ENCODE measurements around the gene PTPN13. TPM values are rescaled to one million over a fixed set of nuclear protein-coding genes. Genes with fewer than 3 reads are reported as not detected.
A peak's percentile ranks its signal among the peaks of the same experiment; 100 is the strongest.

PTPN13 gene
- total RNA-seq, 1 donor from 2014 or later = 244 TPM

DNA sequence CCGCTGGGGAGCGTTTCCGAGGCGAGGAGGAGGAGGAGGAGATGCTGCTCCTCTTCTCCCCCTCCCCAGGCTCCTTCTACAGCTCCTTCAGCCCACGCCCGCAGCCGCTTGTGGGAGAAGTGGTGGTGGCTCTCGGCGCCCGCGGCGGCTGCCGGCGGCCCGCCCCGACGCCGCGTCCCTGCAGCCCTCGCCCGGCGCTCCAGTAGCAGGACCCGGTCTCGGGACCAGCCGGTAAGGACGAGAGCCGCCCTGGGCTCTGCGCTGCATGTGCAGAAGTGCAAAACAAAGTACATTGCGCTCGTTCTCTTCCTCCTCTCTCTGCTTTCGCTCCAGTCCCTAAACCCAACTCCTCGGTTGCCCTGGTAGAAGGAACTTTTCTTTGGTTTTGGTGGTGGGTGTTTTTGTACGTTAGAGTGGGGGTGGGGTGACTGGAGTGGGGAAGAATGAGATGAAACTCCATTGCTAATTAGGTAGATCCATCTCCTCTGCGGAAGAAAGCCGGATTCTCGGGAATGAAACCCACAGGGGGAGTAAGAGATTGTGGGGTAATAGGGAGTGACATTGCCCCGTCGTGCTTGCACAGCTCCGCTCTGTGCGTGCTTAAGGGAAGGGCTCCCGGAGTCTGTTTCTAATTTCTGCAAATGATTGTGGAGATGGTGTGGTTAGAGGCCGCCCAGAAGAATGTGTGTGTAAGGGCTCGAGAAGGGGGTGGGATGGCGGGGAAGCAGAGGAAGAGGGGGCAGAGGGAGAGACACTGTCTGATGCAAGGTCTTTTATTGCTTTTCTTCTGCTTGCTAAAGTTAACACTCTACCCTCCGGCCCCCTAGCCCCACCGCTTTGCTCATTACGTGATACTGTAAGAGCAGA lies 677 bp downstream of the PTPN13 start:
- Mint-ChIP-seq H3K9me3 (no peaks in the 10 kb centered on the region), H3K27ac (peak overlapping the region; percentile 98), H3K27me3 (ENCODE audit: insufficient read depth, low read depth) (peaks cover 4% of the 10 kb centered on the region), H3K4me3 (peak overlapping the region; percentile 100), H3K36me3 (peaks cover 3% of the 10 kb centered on the region), H3K4me1 (peaks cover 36% of the 10 kb centered on the region)
- Histone ChIP-seq H3K27me3 (no peaks in the 10 kb centered on the region), H3K9ac (peak overlapping the region; percentile 53), H3K36me3 (no peaks in the 10 kb centered on the region), H4K20me1 (ENCODE audit: low read depth) (peaks cover 51% of the 10 kb centered on the region), H3K79me2 (ENCODE audit: low read depth) (peaks cover 95% of the 10 kb centered on the region), H3K27ac (peak overlapping the region; percentile 81), H3F3A (ENCODE audit: low read depth) (peaks cover 41% of the 10 kb centered on the region), H3K9me3 (ENCODE audit: low read depth) (no peaks in the 10 kb centered on the region), H3K4me3 (peak overlapping the region; percentile 91), H3K4me2 (peak overlapping the region; percentile 85), H2AFZ (replicated peaks) (peak overlapping the region; percentile 5), H3K4me1 (peaks cover 39% of the 10 kb centered on the region)
- peak; percentile 78 for DNase-seq (ENCODE audit: low spot score)
- no peak for TF ChIP-seq EZH2phosphoT487 (IDR thresholded peaks at IDR 0.05)
- TF ChIP-seq, protein P1, sequence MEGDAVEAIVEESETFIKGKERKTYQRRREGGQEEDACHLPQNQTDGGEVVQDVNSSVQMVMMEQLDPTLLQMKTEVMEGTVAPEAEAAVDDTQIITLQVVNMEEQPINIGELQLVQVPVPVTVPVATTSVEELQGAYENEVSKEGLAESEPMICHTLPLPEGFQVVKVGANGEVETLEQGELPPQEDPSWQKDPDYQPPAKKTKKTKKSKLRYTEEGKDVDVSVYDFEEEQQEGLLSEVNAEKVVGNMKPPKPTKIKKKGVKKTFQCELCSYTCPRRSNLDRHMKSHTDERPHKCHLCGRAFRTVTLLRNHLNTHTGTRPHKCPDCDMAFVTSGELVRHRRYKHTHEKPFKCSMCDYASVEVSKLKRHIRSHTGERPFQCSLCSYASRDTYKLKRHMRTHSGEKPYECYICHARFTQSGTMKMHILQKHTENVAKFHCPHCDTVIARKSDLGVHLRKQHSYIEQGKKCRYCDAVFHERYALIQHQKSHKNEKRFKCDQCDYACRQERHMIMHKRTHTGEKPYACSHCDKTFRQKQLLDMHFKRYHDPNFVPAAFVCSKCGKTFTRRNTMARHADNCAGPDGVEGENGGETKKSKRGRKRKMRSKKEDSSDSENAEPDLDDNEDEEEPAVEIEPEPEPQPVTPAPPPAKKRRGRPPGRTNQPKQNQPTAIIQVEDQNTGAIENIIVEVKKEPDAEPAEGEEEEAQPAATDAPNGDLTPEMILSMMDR (IDR thresholded peaks at IDR 0.05) = peak; percentile 43

DNA sequence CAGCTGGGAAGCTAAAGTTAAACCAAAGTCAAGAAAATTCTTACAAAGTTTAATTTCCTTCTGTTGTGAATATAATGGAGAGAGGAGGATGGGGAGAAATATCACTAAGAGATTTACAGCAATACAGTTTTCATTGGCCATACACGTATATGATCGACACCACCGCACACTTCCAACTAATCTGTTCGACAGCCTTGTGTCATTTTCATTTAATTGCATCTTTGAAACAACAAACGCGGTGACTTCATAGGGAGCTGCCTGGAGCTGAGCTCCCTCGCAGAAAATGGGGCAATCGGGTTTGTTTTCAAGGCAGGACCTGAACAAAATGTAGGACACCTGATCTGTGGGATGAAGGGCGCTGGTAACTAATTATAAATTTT lies 1.3 kb downstream of the PTPN13 start:
- Mint-ChIP-seq H3K27me3 (ENCODE audit: insufficient read depth, low read depth) (peaks cover 4% of the 10 kb centered on the region), H3K4me3 (peak overlapping the region; percentile 100), H3K27ac (peak overlapping the region; percentile 98), H3K36me3 (peaks cover 3% of the 10 kb centered on the region), H3K9me3 (no peaks in the 10 kb centered on the region), H3K4me1 (peaks cover 36% of the 10 kb centered on the region)
- Histone ChIP-seq H3F3A (ENCODE audit: low read depth) (peaks cover 42% of the 10 kb centered on the region), H3K36me3 (no peaks in the 10 kb centered on the region), H3K4me3 (peak overlapping the region; percentile 91), H3K79me2 (ENCODE audit: low read depth) (peaks cover 97% of the 10 kb centered on the region), H2AFZ (replicated peaks) (no peak overlapping the region), H3K4me1 (peaks cover 46% of the 10 kb centered on the region), H3K9me3 (ENCODE audit: low read depth) (no peaks in the 10 kb centered on the region), H3K27ac (no peak overlapping the region), H3K9ac (peak overlapping the region; percentile 53), H3K27me3 (no peaks in the 10 kb centered on the region), H3K4me2 (peak overlapping the region; percentile 85), H4K20me1 (ENCODE audit: low read depth) (peaks cover 58% of the 10 kb centered on the region)
- peak; percentile 36 for DNase-seq (ENCODE audit: low spot score)
- TF ChIP-seq EZH2phosphoT487 (IDR thresholded peaks at IDR 0.05) (no peak), EZH2 (IDR thresholded peaks at IDR 0.05) (no peak)
- TF ChIP-seq, protein P1 (IDR thresholded peaks at IDR 0.05) = no peak

DNA sequence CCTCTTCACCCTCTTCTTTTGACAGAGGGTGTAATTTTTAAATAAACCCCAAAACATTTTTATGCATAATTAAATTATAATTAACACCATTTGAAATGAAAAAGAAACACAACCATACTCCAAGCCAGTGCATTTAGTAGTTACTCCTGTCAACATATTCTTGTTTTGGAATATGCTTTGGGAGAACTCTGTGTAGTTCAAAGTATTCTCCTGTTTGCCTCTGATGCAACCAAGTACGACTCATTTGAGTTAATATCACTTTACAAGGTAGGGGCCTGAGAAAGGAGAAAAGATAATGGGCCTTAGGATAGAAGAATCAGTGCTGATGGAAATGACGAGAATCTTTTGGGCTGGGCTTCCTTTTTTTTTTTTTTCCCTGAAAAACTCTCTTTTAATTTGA lies 2.7 kb downstream of the PTPN13 start:
- Histone ChIP-seq H3K27ac (no peak overlapping the region), H3K79me2 (ENCODE audit: low read depth) (peaks cover 97% of the 10 kb centered on the region), H3K36me3 (no peaks in the 10 kb centered on the region), H2AFZ (replicated peaks) (no peak overlapping the region), H3K4me2 (peak overlapping the region; percentile 85), H3K9ac (no peak overlapping the region), H3K4me3 (peak overlapping the region; percentile 91), H3K9me3 (ENCODE audit: low read depth) (no peaks in the 10 kb centered on the region), H3K4me1 (peaks cover 57% of the 10 kb centered on the region), H4K20me1 (ENCODE audit: low read depth) (peaks cover 71% of the 10 kb centered on the region), H3F3A (ENCODE audit: low read depth) (peaks cover 47% of the 10 kb centered on the region), H3K27me3 (no peaks in the 10 kb centered on the region)
- Mint-ChIP-seq H3K9me3 (no peaks in the 10 kb centered on the region), H3K27me3 (ENCODE audit: insufficient read depth, low read depth) (peaks cover 4% of the 10 kb centered on the region), H3K36me3 (peaks cover 3% of the 10 kb centered on the region), H3K27ac (no peak overlapping the region), H3K4me1 (peaks cover 36% of the 10 kb centered on the region), H3K4me3 (peak overlapping the region; percentile 100)
- DNase-seq (ENCODE audit: low spot score) = no peak
- TF ChIP-seq, protein P1 (IDR thresholded peaks at IDR 0.05) = no peak
- TF ChIP-seq EZH2phosphoT487 (IDR thresholded peaks at IDR 0.05) (no peak), EZH2 (IDR thresholded peaks at IDR 0.05) (no peak)
